Measurements from ENCODE around the gene AGRN. TPM values are rescaled to one million over a fixed set of nuclear protein-coding genes. Genes with fewer than 3 reads are reported as not detected.

AGRN gene
- total and polyA plus RNA-seq, 2 of the 4 experiments (the other 2 are of a cell fraction): 8.1 to 115 TPM

- DNase-seq: no peak
- no peak overlapping the region for H2BK20ac ChIP-seq (ENCODE audit: low read depth, low read length)
- no peak overlapping the region for H4K8ac ChIP-seq (ENCODE audit: low read depth in 2 of 2, low read length in 2 of 2)
- POLR2A ChIA-PET (ENCODE audit: unreplicated experiment): no interaction called here
- H2AFZ ChIP-seq (replicated peaks; ENCODE audit: low read length, poor library complexity): no peak overlapping the region
- intact Hi-C loops (cut with micrococcal nuclease) (no loop called here), in situ Hi-C loops (cut with MboI; ENCODE audit: low sequenced_read_pairs) (no loop called here), dilution Hi-C loops (cut with HindIII; ENCODE audit: low sequenced_read_pairs, unreplicated experiment) (no loop called here)
- no peak overlapping the region for H2BK15ac ChIP-seq (ENCODE audit: low read depth, low read length)
- 97% methylated on average over 15 of the region's 18 CpGs; no CpG with 5 or more reads in 1 of the 2 experiments for WGBS, 2 experiments (ENCODE audit: extremely low coverage in 2 of 2, insufficient read length in 1 of 2)
- TF ChIP-seq NFE2L2 (IDR thresholded peaks at IDR 0.05; ENCODE audit: low read depth, low read length) (no peak), BHLHE40 (IDR thresholded peaks at IDR 0.05; ENCODE audit: low read depth, low read length) (no peak), SMC3 (IDR thresholded peaks at IDR 0.05; ENCODE audit: low read depth, low read length) (no peak), POLR2A (IDR thresholded peaks at IDR 0.05; ENCODE audit: low read depth, low read length) (no peak), RAD21 (IDR thresholded peaks at IDR 0.05; ENCODE audit: low read length) (no peak), CHD1 (IDR thresholded peaks at IDR 0.05; ENCODE audit: low read depth, low read length) (no peak), USF2 (IDR thresholded peaks at IDR 0.05; ENCODE audit: low read depth, low read length) (no peak), CTCF (conservative IDR thresholded peaks at IDR 0.05; ENCODE audit: low read depth, low read length) (no peak), MAZ (IDR thresholded peaks at IDR 0.05; ENCODE audit: borderline replicate concordance, low read depth, low read length) (no peak), RFX5 (IDR thresholded peaks at IDR 0.05; ENCODE audit: low read depth, low read length) (no peak), MAFK (IDR thresholded peaks at IDR 0.05; ENCODE audit: low read depth, low read length) (no peak), ELK1 (IDR thresholded peaks at IDR 0.05; ENCODE audit: borderline replicate concordance, low read depth, low read length) (no peak), RCOR1 (IDR thresholded peaks at IDR 0.05; ENCODE audit: insufficient replicate concordance, low read length) (no peak), MXI1 (IDR thresholded peaks at IDR 0.05; ENCODE audit: borderline replicate concordance, low read depth, low read length) (no peak), CEBPB (IDR thresholded peaks at IDR 0.05; ENCODE audit: low read depth, low read length) (no peak), FOS (IDR thresholded peaks at IDR 0.05; ENCODE audit: low read depth, low read length) (no peak)
- no TSS peak for BruUV-seq (replicated peaks)
- H4K20me1 ChIP-seq (ENCODE audit: insufficient read depth, low read length): peaks cover 6% of the 10 kb centered on the region
- H3K4ac ChIP-seq (ENCODE audit: low read depth, low read length): no peak overlapping the region
- no peak overlapping the region for H4K5ac ChIP-seq (ENCODE audit: low read depth, low read length)
- H2AK9ac ChIP-seq (replicated peaks; ENCODE audit: low read depth, low read length, poor library complexity): no peak overlapping the region
- H3K4me3 ChIP-seq (ENCODE audit: insufficient read depth, low read depth, low read length): no peak overlapping the region
- H3K9me3 ChIP-seq (ENCODE audit: control insufficient read depth, insufficient read depth, low read length): no peaks in the 10 kb centered on the region
- H3K23ac ChIP-seq (ENCODE audit: low read depth, low read length): no peak overlapping the region
- no peak for ATAC-seq (ENCODE audit: low read depth)
- H2BK120ac ChIP-seq (ENCODE audit: low read depth, low read length): no peak overlapping the region
- no peak overlapping the region for H2BK5ac ChIP-seq (ENCODE audit: low read depth, low read length, poor library complexity, severe bottlenecking)
- H3K9me1 ChIP-seq (ENCODE audit: insufficient read depth, low read length): no peaks in the 10 kb centered on the region
- no peak overlapping the region for H3K14ac ChIP-seq (replicated peaks; ENCODE audit: low read depth, low read length)
- H3K27ac ChIP-seq (ENCODE audit: insufficient read depth, low read length): no peak overlapping the region
- H3K36me3 ChIP-seq (ENCODE audit: control insufficient read depth, insufficient read depth, low read length): peaks cover 54% of the 10 kb centered on the region
- no peak overlapping the region for H2AK5ac ChIP-seq (ENCODE audit: low read depth, low read length)
- CTCF ChIA-PET: no interaction called here
- no peaks in the 10 kb centered on the region for H3K27me3 ChIP-seq (ENCODE audit: control insufficient read depth, insufficient read depth, low read length)
- no peak overlapping the region for H4K91ac ChIP-seq (ENCODE audit: insufficient read depth, low read depth, low read length)
- H3K18ac ChIP-seq (ENCODE audit: low read depth, low read length): no peak overlapping the region
- no peak overlapping the region for H3K4me2 ChIP-seq (ENCODE audit: low read depth, low read length)
- H3K4me1 ChIP-seq (ENCODE audit: control insufficient read depth, insufficient read depth, low read length): no peaks in the 10 kb centered on the region
- peaks cover 5 to 9% of the 10 kb centered on the region in 2 experiments; a peak in 2 of 4 replicates for H3K79me1 ChIP-seq (ENCODE audit: low read depth in 1 of 2, low read length in 2 of 2)
- H3K9ac ChIP-seq (ENCODE audit: low read depth, low read length): no peak overlapping the region
- H3K56ac ChIP-seq (ENCODE audit: extremely low read depth, insufficient read depth, low read length): no peak overlapping the region
Measured at GRCh38 chr1:1053682-1054081, 33.8 kb downstream of the AGRN start.

Data from IMR-90 (cell line).